Stomach (tissue), 9 donors: ENCODE measurements around the gene TUBG2. TPM values are rescaled to one million over a fixed set of nuclear protein-coding genes. Genes with fewer than 3 reads are reported as not detected.

Experiments used
- DNase-seq, 2 donors: peaks; one replicate each; pipeline versions ENCODE4 v3.0.0 to v3.0.0-alpha.2; 2013 to 2019
- H3K27ac ChIP-seq, 5 donors: fragments of 200-600 bp in 4 of 5; sonication (generic) in 4 of 5; one replicate each; pipeline ENCODE4 v1.5.1; 2013 to 2019; ENCODE audit warnings: mild to moderate bottlenecking in 1 of 5, moderate library complexity in 1 of 5
- H3K27me3 ChIP-seq, 3 donors: fragments of 200-600 bp; sonication (generic); one replicate each; pipeline ENCODE4 v1.5.1; 2017 to 2019; ENCODE audit warnings: mixed run types in 1 of 3
- H3K36me3 ChIP-seq, 4 donors: fragments of 200-600 bp; sonication (generic); 1 replicate in 3 of 4; 2 replicates in 1 of 4; pipeline ENCODE4 v1.5.1; 2016 to 2019
- H3K4me1 ChIP-seq, 4 donors: fragments of 200-600 bp; sonication (generic); one replicate each; pipeline ENCODE4 v1.5.1; 2016 to 2019
- H3K4me3 ChIP-seq, 4 donors: fragments of 200-600 bp; sonication (generic) in 3 of 4; one replicate each; pipeline ENCODE4 v1.5.1; 2016 to 2019; ENCODE audit warnings: mild to moderate bottlenecking in 1 of 4
- H3K9me3 ChIP-seq, 4 donors: fragments of 200-600 bp; sonication (generic); one replicate each; pipeline ENCODE4 v1.5.1; 2016 to 2019
- EP300 ChIP-seq: sonication (generic); formaldehyde crosslinking; IDR thresholded peaks from one replicate; pipeline ENCODE4 v1.6.1; 2017; ENCODE audit warnings: antibody characterized with exemption
- POLR2A ChIP-seq, 4 donors: fragments of 450-650 bp; IDR thresholded peaks; one replicate each; pipeline ENCODE4 v1.6.1; 2016; ENCODE audit warnings: antibody characterized with exemption in 4 of 4, control low read depth in 2 of 4, mild to moderate bottlenecking in 1 of 4, moderate library complexity in 1 of 4
- POLR2AphosphoS5 ChIP-seq, 3 donors: sonication (generic); formaldehyde crosslinking; IDR thresholded peaks; one replicate each; pipeline ENCODE4 v1.6.1; 2016; ENCODE audit warnings: antibody characterized with exemption in 3 of 3
- WGBS, 5 donors: extraction: QIAGEN DNeasy Blood & Tissue Kit in 3 of 5; methylation state at CpG; one replicate each; pipeline versions ENCODE4 v1.1.5 to v1.1.7; 2013 to 2018; 5-methylcytosine and 5-hydroxymethylcytosine counted together
- intact Hi-C: fragments of 100-400 bp; cut with DNase I; formaldehyde crosslinking; loops from one replicate; pipeline ENCODE4 v1.15.1; 2023; ENCODE audit warnings: low total_unique reads
- polyA plus RNA-seq, 3 donors: library from polyadenylated mRNA; stranded (reverse); fragments of 200-250 nt; gene quantifications; one replicate each; pipeline ENCODE4 v1.2.3, GENCODE V29; 2013
- total RNA-seq, 5 donors: library from RNA; depleted of rRNA; stranded (reverse); fragments of >200 nt; gene quantifications; one replicate each; pipeline versions ENCODE4 v1.1.0 to v1.2.3, GENCODE V29; 2014 to 2016
- TF ChIP-seq, protein P1 (sequence below), 7 experiments: fragments of 450-650 bp in 4 of 7; fragments of 200-600 bp in 3 of 7; sonication (generic) in 3 of 7; IDR thresholded peaks; one replicate each; pipeline ENCODE4 v1.5.1; 2016 to 2019; ENCODE audit warnings: antibody characterized with exemption in 7 of 7, control low read depth in 2 of 7, mild to moderate bottlenecking in 1 of 7
- donor health status: healthy with polysubstance abuse.
- donor health status: Bipolar disorder and iron deficiency.
- donor health status: healthy.

Gene TUBG2
- total and polyA plus RNA-seq, 8 donors, result 4.3 to 181 (median 15.9) TPM

GRCh38 chr17:42697108-42697811 is 38.2 kb downstream of the TUBG2 start:
- TF ChIP-seq, protein P1, sequence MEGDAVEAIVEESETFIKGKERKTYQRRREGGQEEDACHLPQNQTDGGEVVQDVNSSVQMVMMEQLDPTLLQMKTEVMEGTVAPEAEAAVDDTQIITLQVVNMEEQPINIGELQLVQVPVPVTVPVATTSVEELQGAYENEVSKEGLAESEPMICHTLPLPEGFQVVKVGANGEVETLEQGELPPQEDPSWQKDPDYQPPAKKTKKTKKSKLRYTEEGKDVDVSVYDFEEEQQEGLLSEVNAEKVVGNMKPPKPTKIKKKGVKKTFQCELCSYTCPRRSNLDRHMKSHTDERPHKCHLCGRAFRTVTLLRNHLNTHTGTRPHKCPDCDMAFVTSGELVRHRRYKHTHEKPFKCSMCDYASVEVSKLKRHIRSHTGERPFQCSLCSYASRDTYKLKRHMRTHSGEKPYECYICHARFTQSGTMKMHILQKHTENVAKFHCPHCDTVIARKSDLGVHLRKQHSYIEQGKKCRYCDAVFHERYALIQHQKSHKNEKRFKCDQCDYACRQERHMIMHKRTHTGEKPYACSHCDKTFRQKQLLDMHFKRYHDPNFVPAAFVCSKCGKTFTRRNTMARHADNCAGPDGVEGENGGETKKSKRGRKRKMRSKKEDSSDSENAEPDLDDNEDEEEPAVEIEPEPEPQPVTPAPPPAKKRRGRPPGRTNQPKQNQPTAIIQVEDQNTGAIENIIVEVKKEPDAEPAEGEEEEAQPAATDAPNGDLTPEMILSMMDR (IDR thresholded peaks at IDR 0.05), result no peak
- TF ChIP-seq POLR2A (IDR thresholded peaks at IDR 0.05), result no peak
- no peak for TF ChIP-seq POLR2AphosphoS5 (IDR thresholded peaks at IDR 0.05)
- TF ChIP-seq EP300, result no peak
- H3K9me3 ChIP-seq, result no peaks in the 10 kb centered on the region
- peaks cover 20 to 99% (median 96%) of the 10 kb centered on the region in 4 donors for H3K36me3 ChIP-seq
- no peak overlapping the region for H3K27ac ChIP-seq
- 92 to 97% (median 94%) methylated on average over 18 to 19 of the region's 19 CpGs for WGBS, 5 donors
- no peaks in the 10 kb centered on the region for H3K27me3 ChIP-seq
- intact Hi-C loops, result no loop called here
- H3K4me1 ChIP-seq, result peaks cover 0 to 11% (median 3%) of the 10 kb centered on the region in 4 donors
- no peak overlapping the region for H3K4me3 ChIP-seq
- DNase-seq, result no peak

DNA sequence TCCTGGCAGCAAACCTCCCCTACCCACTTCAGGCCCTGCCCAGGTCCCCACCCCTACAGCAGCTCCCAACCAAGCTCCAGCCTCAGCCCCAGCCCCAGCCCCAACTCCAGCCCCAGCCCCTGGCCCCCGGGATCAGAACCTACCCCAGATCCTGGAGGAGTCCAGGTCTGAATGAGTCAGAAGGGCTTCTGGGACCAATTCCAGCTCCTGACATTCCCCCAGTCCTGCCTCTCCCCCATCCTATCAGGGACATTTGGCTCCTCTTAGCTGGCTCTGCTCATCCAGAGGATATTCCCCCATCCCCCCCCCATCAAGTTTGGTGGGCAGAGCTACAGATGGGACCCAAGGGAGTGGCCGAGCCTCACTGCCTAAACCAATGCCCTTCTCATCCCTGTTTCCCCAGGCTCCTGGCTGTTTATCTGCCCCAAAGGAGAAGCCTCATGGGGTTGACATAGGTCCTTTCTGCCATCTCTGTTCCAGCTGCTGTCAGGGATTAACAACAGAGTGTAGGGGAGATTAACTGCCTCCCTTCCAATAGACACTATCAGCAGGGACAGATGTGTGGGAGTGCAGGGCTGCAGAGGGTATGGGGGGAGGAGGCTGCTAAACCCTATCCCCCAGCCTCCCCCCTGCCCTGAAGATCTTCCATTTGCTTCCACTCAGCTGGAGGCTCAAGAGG is 39.8 kb downstream of the TUBG2 start:
- peaks cover 27 to 99% (median 97%) of the 10 kb centered on the region in 4 donors for H3K36me3 ChIP-seq
- no peaks in the 10 kb centered on the region for H3K9me3 ChIP-seq
- H3K27me3 ChIP-seq, result no peaks in the 10 kb centered on the region
- H3K4me1 ChIP-seq, result peaks cover 0 to 11% (median 3%) of the 10 kb centered on the region in 4 donors
- H3K27ac ChIP-seq, result peak overlapping the region in 2 of 5 donors; percentile 20 to 29
- peak in 1 of 2 donors; percentile 72 for DNase-seq
- 42 to 73% (median 61%) methylated on average over 1 to 2 of the region's 2 CpGs for WGBS, 5 donors
- intact Hi-C loops, result no loop called here
- TF ChIP-seq, protein P1 (IDR thresholded peaks at IDR 0.05), result no peak
- H3K4me3 ChIP-seq, result no peak overlapping the region

- no peak overlapping the region for H3K4me3 ChIP-seq
- intact Hi-C loops, result no loop called here
- peaks cover 27 to 100% (median 97%) of the 10 kb centered on the region in 4 donors for H3K36me3 ChIP-seq
- no peaks in the 10 kb centered on the region for H3K9me3 ChIP-seq
- peaks cover 0 to 11% (median 3%) of the 10 kb centered on the region in 4 donors for H3K4me1 ChIP-seq
- 92 to 95% (median 93%) methylated on average over 4 of the region's 4 CpGs for WGBS, 5 donors
- no peak for DNase-seq
- no peaks in the 10 kb centered on the region for H3K27me3 ChIP-seq
- TF ChIP-seq POLR2AphosphoS5 (IDR thresholded peaks at IDR 0.05) (no peak), EP300 (no peak), POLR2A (IDR thresholded peaks at IDR 0.05) (no peak)
- TF ChIP-seq, protein P1 (IDR thresholded peaks at IDR 0.05), result no peak
- H3K27ac ChIP-seq, result peak overlapping the region in 2 of 5 donors; percentile 20 to 29
Observed at GRCh38 chr17:42699415-42699740, 40.3 kb downstream of the TUBG2 start.

- 74 to 85% (median 81%) methylated on average over 9 to 10 of the region's 10 CpGs for WGBS, 5 donors
- no peak overlapping the region for H3K4me3 ChIP-seq
- TF ChIP-seq POLR2A (IDR thresholded peaks at IDR 0.05), result no peak
- TF ChIP-seq POLR2AphosphoS5 (IDR thresholded peaks at IDR 0.05), result no peak
- no peak for TF ChIP-seq EP300
- TF ChIP-seq, protein P1 (IDR thresholded peaks at IDR 0.05), result no peak
- no peaks in the 10 kb centered on the region for H3K9me3 ChIP-seq
- H3K27ac ChIP-seq, result no peak overlapping the region
- no peaks in the 10 kb centered on the region for H3K27me3 ChIP-seq
- DNase-seq, result no peak
- peaks cover 0 to 11% (median 3%) of the 10 kb centered on the region in 4 donors for H3K4me1 ChIP-seq
- intact Hi-C loops, result loop anchor here (10.0 kb wide), 1 partner anchor 254 kb away; no protein-coding TSS in a partner anchor
- H3K36me3 ChIP-seq, result peaks cover 37 to 100% (median 97%) of the 10 kb centered on the region in 4 donors
Observed at GRCh38 chr17:42700586-42701289, 41.7 kb downstream of the TUBG2 start.
